ENCODE data around the gene CENPE.
A peak's percentile ranks its signal among the peaks of the same experiment; 100 is the strongest.

CENPE gene

DNA sequence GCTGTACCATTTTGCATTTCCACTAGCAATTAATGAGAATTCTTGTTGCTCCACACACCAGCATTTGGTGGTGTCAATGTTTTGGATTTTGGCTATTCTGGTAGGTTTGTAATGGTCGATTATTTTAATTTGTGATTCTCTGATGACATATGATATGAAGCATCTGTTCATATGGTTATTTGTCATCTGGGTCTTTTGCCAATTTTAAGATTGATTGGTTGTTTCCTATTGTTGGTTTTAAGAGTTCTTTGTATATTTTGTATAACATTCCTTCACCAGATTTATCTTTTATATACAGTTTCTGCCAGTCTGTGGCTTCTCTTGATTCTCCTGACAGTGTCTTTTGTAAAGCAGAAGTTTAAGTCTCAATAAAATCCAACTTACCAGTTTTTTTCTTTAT lies 80.0 kb downstream of the CENPE start:
- no peak for DNase-seq

DNA sequence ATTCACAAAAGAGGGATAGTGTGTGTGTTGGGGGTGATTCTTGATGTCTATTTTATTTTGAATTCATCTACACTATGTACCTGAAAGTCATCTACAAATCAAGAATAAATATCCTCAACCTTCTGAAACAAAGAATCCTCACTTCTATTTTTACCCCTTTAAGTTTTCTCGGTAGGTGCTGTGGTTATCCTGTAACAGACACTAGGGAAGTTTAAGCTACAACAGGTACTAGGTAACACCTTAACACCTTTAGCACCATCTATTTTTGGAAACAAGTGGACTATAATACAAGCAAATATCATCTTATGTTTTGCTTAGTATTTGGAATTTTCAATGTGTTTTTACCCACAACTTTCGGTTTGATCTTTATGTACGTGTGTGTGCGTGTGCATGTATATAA lies 86.5 kb downstream of the CENPE start:
- DNase-seq, result no peak

- DNase-seq, result no peak
These were observed 89.6 kb downstream of the CENPE start for GRCh38 chr4:103108542-103108941.

GRCh38 chr4:103105558-103106356 lies 92.4 kb downstream of the CENPE start:
- no peak for DNase-seq

DNA sequence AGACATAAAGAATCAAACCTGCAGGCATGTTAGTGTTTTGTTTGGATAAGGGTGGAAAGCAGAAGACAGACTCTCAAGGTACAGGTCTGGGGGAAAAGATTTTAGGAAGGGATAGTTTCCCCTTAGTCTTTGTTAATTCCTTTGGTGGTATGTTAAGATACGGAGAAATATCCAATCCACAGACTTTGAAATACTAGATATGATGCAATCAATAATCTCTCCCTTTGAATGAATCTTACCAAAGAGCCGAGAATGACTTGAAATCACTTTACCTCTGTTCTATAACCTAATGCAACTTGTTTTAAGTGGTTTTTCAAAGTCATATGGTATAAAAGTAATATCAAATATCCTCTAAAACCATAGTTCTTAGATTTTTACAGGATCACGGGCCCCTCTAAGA lies 93.3 kb downstream of the CENPE start:
- DNase-seq, result no peak

- DNase-seq, result no peak
These were observed 97.5 kb downstream of the CENPE start for GRCh38 chr4:103100691-103101090.

DNA sequence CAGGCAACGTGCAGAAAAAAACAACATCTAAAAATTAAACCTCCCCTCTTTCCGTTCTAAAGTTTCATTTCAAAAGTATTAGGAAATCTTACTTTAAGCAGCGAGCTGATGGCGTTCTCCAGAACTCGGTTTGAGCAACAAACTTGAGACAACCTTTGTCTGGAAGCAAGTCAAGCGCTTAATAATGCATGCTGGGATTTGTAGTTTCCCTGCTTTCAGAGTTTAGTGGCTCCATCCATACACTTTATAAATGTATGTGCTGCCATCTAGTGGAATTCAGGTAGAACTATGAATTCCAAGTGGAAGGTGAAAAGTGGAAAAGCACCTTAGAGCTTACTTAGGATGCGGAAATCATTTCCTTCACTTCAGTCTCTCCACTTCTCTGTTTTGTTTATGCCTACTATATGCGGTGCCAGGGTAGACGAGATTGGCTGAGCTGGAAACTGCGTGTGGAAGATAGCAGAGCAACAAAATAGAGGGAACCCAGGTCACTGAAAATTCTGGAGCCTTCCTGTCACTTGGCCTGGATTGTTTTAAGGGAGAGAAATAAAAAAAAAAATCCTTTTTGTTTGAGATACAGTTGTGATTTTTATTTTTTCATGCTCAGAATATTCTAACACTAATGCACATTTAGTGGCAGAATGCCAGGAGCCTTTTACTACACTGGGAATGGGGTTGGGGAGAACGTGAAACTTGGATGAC lies 98.3 kb downstream of the CENPE start, which contains the start of gene BDH2:
Gene BDH2 (minus strand): TSS at position 144 of the 702 bp plus-strand sequence. CDS start 3,580 bp downstream, outside the sequence.
- peak; percentile 51 for DNase-seq

DNA sequence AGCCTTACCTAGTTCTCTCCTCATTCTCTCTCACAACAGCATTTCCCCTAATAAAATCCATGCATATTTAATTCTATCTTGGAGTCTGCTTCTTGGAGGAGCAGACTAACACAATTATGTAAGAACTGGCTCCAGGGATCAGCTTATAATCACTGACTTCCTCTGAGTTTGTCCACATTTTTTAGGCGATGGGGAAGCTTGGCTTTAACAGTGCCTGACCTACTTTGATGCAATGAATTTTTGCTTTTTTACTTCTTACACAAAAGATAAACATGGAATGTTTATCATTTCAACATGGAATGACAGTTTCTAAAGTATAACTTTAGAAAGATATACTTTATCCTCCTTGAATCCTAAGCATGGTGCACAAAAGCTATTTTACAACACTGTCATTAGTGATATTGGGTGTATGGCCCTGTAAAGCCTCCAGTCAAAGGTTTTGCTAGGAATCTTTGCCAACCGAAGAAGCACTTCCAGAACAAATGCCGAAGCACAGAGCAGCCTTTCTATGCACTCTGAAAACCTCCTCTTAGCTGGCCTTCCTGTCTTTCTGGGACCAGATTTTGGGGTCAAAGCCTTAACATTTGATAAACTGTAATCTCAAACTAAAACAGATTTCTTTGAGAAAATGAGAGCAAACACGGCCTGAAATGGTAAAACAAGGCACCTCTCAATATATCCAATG lies 99.2 kb downstream of the CENPE start:
- no peak for DNase-seq

DNA sequence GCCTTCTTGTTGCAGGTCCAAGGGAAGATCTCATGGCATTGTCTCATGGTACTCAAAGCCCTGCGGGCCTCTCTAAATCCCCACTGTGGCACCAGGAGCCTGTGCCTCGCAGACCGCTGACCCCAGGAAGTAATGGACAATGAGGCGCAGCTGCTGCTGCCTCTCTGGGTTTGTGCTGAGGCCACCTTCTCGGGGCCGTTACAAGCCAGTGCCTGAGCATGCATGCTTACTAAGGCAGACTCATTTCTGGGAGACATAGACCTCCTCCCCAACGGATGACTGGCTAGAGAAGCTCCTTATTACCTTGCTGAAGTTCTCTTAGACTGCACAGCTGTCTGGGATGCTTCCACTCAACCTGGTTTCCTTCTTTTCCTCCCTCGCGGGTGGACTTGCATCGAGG lies 99.8 kb downstream of the CENPE start:
- DNase-seq, result no peak

DNA sequence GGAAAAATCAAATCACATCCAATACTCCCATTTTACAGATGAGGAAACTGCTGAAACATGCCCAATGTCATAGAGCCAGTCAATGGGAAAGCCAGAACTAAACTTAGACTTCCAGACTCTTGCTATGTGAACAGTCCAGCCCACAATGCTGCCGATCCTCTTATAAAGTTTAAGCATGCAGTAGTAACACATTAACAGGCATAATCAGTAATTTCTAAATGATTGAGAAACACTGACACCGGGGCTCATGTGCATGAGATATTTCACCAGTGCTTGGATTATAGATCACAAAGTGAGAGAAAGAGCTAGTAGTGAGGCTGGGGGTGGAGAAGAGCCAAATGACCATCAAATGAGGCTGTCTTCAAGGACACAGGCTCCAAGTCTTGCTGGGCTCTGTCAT lies 101.0 kb downstream of the CENPE start:
- DNase-seq, result no peak

DNA sequence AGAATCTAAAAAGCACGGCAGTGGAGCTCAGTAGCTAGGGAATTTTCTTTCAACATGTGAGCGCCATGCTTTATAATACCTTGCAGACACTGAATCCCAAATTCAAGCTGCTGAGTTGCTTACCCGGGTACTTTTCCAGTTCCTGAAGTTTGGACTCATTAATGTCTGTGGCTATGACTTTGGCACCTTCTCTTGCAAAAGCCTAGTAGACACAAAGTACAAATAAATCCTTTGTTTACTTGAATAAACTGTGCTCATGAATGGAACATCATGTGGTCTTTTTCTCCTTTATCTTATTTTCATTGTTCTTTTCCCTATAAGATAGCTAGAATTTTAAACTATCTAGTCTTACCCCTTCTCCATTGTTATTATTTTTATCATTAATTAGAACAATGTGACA lies 103.1 kb downstream of the CENPE start:
- no peak for DNase-seq

- DNase-seq, result no peak
These were observed 105.9 kb downstream of the CENPE start for GRCh38 chr4:103092245-103092644.

DNA sequence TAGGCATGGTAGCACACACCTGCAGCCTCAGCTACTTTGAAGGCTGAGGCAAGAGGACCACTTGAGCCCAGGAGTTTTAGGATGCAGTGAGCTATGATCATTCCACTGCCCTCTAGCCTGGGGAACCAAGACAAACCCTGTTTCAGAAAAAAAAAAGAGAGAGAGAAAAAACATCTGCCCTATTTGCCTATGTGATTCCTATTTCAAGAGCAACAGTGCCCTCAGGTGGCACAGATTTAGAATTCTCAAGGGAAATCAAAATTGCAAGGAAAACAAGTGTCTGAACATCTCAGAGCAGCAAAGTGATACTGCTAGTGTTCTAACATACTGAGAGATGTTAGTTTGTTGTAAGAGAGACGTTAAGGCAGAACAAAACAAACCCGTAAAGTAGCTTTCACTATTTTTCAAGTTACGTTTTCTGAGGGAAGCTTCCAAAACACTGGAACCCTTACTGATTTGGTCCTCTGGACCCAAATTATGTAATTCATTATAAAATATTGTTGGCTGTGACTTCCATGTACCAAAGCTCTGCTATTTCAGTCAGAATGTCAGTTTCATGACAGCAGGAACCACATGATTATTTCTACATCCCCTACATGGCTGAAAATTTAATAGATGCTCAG lies 106.4 kb downstream of the CENPE start:
- peak; percentile 57 for DNase-seq

DNA sequence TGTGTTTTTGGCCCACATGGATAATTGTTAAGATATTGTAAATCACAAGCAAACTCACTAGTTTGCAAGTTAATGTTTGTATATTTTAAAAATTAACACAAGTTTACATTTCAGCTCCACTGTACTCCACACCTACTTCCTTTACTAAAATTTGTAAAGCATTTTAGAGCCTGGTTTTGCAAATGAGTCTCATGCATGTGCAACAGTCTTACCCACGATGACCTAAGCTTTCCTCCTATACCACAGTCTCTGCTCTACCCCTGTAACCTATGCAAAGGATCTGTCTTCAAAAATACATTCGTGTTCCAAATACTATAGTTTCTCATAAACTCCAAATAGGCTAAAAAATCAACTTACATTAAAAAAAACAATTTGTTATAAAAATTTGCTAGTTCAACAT lies 108.7 kb downstream of the CENPE start:
- DNase-seq, result no peak

- no peak for DNase-seq
These were observed 111.6 kb downstream of the CENPE start for GRCh38 chr4:103086551-103086950.

- no peak for DNase-seq
These were observed 112.5 kb downstream of the CENPE start for GRCh38 chr4:103085555-103086196.

DNA sequence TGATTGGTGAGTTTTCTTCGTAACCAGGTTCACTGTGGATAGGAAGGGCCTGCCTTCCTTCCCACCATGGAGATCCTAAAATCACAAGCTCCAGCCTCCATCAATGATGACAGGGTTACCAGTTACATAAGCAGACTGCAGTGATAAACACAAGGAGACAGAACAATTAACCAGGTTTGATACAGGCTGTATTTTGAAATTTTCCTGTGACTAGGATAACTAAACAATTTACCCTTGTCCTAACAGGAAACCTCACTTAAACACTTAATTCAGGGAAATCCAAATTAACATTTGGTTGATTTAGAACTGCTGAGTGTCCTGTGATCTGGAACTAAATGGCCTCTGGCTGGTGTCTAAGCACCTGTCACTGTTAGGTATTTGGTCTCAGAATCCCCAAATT lies 118.5 kb downstream of the CENPE start:
- DNase-seq, result no peak

GRCh38 chr4:103076747-103077347 lies 121.3 kb downstream of the CENPE start, which contains the start of gene SLC9B2:
Gene SLC9B2, minus strand, starts transcription at chr4:103076761. Its CDS starts 9,211 bp downstream, at chr4:103067550.
- peak; percentile 24 for DNase-seq

DNA sequence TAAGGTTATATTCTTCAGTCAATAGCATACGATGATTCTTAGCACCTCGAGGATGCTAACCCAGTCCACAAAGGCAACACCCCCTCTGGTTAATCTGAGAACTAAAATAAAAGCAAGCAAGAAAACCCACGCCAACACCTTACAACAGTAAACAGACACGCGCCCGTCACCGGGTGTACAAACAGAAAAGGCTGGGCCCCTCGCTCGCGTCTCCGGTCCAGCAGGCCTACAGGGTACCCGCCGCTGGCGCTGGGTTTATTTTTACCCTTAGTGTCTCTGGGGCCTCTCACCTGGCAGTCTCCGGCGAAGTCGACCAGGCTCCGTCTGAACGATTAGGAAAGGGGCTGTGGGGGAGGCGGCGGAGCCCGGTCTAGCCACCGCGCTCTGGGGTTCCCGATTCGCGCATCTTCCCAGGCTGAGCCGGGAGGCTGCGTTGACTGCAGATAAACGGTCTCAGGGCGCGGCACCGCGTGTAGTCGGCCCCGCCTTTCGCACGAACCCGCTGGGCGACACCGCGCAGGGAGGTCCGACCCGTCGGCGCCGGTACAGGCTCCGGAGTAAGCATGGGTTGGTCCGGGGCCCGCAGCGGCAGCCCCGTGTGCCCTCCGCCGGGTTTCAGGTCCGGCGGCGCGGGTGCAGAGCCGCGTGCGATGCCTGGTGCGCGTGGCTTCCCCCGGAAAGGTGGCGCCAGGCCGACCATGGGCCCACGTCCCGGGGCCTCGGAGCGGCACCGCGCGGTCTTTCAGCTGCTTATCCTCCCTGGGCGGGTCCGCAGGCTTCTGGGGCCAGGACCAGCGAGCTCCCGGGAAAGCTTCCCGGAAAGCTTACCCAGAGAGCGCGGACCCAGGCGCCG lies 122.0 kb downstream of the CENPE start:
- DNase-seq, result peak; percentile 69

- no peak for DNase-seq
These were observed 122.7 kb downstream of the CENPE start for GRCh38 chr4:103075435-103075893.

Measured in CD4-positive, alpha-beta T cell treated with Interleukin-17A for 4 hours (primary cell).